Activated CD4-positive, alpha-beta T cell treated with anti-CD3 and anti-CD28 coated beads, Interleukin-10, Interleukin-2, amounts not matched to agents 100 ng/mL and 50 ng/mL, durations not matched to agents 16 hours and 8 hours (primary cell): Measurements from ENCODE around the gene CHMP6.
A peak's percentile ranks its signal among the peaks of the same experiment; 100 is the strongest.

Experiments
- DNase-seq: peaks from one replicate; pipeline ENCODE4 v3.0.0-alpha.2; 2020

The CHMP6 gene

DNA sequence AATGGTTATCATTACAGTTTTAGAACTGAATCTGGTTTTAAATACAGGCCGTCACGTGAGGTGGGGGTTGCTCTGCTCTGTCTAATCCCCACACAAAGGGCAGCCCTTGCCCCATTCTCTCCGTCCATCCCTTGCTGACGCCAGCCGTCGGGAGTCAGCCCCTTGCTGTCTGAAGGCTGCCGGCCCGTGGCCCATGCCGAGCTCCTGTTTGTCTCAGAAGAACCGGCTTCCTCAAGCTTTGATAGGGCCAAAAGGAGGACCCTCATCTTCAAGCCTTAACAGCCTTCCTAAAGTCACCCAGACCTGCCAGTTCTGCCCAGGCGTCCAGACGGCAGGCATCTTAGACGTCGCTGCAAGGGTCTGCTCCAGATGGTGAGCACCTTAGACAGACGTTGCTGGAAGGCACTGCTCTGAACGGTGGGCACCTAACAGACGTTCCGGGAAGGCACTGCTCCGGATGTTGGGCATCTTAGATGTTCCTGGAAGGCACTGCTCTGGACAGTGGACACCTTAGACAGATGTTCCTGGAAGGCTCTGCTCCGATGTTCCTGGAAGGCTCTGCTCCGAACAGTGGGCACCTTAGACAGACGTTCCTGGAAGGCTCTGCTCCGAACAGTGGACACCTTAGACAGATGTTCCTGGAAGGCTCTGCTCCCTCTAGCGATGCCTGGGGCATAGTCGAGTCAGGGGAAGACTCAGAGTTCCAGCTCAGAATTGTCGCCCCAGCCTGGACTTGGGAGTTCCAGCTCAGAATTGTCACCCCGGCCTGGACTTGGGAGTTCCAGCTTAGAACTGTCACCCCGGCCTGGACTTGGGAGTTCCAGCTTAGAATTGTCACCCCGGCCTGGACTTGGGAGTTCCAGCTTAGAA lies 35.1 kb upstream of the CHMP6 start:
- no peak for DNase-seq

DNA sequence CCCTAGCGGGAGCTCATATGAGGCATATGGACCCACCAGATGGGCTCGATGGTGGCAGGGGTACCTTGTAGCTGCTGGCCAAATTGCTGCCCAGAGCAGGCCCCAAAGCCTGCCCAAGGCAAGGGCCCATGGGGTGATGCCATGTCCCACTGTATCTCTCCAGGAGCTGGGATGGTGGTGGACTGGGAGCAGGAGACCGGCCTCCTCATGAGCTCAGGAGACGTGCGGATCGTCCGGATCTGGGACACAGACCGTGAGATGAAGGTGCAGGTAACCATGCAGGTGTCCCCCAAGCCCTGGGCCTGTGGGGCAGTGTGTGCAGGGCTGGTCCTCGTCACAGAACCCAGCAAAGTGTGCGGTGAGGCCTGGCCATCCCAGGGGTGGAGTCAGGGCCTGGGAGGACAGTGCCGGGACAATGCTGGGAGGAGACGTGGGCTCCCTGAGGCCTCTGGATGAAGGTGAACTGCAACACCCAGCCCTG lies 34.1 kb upstream of the CHMP6 start:
- no peak for DNase-seq

DNA sequence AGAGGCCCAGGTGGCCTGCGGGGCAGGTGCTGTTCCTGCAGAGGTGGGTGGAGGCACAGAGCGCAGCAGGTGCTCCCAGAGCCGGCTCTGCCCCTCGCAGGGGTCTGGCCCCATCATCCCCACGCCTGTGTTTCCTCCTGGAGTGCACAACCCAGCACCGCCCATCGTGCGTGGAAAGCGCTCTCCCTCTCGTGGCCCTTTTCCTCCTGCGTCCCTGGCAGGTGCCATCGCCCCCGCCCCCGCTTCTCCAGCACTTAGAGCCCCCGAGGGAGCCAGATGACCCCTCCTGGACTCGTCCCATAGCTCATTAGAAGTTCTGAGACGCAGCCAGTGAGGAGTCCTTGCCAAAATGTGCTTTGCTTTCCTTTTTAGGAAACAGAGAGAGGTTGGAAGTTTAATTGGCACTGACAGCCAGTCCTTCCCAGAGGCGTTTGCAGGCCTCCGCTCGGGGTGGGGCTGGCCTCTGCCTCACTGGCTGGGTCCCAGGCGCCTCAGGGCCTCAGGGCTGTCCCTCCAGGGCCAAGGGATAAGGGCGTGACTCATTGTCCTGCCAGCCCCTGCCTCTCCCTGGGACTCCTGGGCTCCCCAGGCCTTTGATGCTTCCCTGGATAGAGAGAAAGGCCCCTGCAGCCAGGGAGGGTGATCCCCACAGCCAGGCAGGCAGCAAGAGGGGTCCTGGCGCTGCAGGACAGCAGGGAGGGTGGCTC lies 32.2 kb upstream of the CHMP6 start:
- DNase-seq, result no peak

DNA sequence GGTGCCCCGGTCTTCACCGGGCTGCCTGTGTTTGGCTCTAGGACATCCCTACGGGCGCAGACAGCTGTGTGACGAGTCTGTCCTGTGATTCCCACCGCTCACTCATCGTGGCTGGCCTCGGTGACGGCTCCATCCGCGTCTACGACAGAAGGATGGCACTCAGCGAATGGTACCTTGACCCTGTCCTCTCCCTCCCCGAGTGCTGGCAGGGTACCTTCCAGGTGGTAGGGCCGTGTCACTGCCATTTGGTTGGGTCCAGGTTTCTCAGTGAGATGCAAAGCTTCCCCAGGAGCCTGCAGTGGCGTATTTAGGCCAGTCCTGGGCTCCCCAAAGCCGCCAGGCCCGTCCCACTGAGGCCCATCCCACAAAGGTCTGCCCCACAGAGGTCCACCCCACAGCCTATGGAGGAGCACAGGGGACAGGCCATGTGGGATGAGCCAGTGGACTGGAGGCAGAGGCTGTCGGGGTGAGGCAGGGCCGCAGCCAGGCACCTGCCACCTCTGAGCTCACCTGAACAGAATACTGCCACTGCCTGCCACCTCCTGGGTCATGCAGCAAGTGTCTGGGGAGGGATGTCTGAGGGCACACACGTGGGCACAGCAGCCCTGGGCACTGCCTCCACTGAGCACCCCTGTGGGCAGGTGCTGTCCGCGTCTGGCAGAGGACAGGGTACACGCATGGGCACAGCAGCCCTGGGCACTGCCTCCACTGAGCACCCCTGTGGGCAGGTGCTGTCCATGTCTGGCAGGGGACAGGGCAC lies 31.4 kb upstream of the CHMP6 start:
- DNase-seq, result no peak

DNA sequence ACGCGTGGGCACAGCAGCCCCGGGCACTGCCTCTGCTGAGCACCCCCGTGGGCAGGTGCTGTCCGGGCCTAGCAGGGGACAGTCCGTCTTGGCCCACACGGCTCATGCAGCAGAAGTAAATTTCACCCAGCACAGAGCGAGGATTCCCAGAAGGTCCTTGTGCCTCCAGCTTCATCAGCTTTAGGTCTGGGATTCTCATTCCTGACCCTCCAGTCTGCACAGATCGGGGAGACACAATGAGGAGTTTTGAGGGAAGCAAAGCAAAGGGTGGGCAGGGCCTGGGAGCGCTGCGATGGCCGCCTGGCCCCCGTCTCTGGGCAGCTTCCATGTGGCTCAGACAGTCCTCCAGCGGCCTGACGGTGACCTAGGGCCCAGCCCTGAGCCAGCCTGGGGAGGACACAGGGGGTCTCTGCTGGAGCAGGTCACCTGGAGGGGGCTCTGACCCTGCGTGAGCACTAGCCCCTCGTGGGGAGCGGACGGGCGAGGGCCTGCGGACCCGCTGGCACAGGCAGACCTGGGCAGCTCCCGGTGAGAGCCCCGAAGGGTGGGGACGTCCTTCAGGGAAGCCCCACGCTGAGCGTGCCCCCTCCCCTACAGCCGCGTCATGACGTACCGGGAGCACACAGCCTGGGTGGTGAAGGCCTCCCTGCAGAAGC lies 30.7 kb upstream of the CHMP6 start:
- no peak for DNase-seq

DNA sequence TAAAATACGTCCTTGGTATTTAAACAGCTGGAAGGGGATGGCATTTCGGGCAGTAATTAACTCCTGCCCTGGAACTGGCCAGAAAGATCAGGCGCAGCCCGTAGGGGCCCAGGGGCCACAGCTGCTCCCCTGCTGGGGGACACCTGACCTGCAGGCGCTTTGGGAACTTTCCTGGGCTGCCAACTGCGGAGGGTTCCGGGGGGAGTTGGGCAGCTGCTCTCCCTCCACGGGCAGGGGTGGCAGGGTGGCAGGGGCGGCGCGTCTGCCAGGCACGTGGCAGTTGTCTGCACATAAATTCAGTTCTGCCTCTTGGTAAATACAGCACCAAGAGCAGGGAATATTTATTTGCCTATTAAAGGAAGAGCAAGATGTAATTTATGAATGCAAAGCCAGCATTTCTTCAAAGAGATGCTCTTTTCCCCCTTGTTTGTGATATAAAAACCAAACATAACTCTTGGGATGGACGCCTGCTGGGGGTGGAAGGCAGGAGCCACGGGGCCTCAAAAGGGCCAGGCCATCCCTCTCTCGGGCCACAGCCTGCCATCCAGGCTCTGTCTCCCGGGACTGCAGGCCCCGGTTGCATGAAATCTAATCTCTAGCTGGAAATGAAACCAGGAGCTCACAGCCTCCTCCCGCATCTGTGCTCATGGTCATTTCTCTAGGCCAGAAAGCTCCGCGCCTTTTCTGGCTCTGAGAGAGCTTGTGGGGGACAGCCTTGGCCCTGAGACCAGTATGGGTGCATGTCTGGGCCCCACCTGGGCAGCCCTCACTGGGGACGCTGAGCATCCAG lies 29.9 kb upstream of the CHMP6 start:
- DNase-seq, result no peak

DNA sequence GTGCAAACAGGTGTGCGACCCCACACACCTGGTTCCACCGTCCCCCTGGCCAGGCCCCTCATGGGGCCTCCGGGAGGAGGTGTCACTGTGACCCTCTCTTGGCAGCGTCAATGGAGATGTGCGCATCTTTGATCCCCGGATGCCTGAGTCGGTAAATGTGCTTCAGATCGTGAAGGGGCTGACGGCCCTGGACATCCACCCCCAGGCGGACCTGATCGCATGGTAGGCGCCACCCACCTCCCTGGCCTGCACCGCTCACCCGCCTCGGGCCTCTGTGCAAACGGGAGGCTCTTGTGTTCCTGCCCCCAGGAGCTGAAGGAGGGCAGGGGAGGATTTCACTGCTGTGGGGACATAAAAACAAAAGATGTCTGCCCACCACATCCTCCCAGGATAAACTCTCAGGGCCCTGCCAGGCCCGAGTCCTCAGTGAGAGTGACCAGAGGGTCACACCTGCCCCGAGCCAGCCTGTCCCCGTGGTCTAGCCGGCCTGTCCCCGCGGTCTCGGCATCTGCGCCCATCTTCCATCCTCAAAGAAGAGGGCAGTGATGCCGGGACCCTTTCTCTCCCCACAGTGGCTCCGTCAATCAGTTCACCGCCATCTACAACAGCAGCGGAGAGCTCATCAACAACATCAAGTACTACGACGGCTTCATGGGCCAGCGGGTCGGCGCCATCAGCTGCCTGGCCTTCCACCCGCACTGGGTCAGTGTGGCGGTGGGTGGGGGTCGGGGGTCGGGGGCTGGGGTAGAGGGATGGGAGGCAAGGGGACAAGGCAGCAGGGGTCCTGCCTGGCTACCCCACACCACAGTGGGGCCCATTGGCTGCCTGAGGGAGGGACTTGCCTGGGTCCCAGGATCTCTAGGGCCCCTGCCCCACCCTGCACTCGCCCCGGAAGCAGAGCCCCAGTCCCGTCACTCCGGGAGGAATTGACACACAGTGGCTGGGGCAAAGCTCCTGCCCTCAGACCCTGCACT lies 29.0 kb upstream of the CHMP6 start:
- DNase-seq, result no peak

DNA sequence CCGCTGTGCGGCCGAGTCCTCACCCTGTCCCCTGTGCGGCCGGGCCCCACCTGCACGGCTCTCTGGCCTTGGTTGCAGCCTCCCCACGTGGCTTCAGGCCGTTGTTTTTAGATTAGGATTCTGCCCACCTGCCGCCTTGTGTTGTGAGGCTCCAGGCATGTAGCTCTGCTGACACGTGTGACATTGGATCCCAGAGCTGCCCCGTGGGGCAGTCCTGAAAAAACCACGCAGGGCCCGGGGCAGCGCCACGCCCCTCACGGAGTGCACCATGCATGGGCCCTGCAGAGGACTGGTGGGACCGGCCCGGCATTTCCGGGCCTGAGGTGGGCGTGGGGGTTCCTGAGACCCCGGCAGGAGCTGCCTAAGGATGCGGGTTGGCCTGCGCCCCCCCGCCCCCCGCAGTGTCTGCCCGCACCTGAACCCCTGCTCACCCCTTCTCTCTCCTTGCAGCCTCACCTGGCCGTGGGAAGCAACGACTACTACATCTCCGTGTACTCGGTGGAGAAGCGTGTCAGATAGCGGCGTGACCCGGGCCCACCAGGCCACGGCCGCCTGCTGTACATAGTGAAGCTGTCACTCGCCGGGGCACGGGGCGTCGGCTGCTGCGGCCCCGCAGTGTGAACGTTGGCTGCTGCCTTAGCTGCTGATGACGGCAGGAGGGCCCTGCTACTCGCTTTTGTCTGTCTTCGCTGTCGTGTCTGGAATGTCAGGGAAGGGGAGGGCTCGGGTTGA lies 27.7 kb upstream of the CHMP6 start:
- no peak for DNase-seq

DNA sequence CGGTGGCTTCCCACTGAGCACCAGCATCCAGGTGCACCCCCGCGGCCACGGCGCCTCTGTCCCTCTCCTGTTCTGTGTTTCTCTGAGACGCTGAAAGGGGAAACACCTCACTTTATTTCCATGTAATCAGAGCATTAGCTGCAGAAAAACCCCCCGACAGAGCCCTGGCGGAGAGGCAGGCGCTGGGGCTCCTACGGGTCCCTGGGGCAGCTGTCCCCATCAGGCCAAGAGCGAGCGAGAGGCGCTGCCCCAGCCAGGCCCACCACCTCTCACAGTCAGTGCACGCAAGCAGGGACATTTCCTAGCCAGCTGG lies 27.1 kb upstream of the CHMP6 start:
- no peak for DNase-seq

DNA sequence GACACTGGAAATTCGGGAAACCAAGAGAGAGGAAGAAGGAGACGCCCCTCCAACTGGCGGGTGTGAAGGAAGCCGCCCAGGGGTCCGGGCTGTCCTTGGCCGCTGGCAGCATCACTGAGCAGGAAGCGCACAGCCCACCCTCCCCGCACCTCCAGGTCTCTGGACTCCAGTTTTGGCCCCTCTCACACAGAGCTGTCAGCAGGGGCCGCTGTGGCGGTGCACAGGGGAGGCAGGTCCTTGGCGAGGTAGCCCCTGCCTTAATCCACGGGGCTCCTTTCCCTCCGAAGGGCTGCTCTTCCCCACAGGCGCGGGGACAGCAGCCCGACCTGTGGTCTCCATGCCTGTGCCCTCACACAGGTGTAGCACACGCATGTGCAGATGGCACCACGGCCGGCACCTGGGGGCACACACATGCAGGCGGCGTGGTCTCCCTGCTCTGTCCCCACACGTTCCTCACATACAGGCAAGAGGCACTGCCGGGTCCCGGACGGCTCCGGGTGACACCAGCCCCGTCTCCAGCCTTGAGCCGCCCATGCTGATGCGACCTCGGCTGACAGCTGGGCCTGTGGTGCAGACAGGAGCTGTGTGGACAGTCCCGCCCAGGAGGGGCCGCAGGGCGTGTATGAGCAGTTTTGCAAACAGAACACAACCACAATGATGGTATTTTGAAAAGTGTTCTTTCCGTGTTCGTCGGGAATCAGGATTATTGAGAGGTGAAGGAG lies 26.6 kb upstream of the CHMP6 start:
- DNase-seq, result no peak

DNA sequence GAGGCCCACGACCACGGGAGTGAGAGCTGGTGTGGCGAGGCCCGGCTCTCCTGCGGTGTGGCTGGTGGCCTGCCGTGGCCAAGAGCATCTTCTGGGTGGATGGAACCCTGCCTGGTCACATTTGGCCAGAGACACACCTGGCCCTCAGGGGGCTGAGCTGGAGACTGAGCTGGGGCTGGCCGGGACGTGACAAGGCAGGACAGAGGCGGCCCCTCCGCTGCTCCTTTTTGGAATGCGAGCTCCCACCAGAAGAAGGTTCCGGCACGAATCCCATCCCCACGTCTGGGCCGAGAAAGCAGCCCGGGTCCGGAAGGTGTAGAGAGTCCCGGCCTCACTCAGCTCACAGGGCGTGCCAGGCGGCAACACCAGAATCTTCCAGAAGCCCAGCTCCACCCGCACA lies 26.0 kb upstream of the CHMP6 start:
- no peak for DNase-seq

DNA sequence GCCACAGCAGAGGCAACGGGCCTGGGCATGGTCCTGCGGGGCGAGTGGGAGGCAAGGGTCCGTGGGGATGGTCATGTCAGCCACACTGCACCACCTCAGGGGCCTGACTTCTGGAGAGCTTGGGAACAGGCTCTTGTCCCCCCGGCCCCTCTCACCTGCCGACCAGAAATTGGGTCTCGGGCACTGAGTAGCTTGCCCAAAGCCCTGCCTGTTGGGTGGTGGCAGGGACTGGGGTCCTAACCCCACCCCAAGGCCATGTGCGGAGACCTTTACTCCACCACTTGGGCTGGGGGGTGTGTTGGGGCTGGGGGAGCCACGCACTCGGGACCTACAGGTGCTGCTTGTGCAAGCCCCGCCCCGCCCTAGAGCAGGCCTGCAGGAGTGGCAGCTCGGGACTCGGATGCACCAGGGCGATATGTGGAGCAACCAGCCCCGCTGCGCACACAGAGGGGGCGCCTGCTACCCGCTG lies 24.2 kb upstream of the CHMP6 start:
- no peak for DNase-seq

DNA sequence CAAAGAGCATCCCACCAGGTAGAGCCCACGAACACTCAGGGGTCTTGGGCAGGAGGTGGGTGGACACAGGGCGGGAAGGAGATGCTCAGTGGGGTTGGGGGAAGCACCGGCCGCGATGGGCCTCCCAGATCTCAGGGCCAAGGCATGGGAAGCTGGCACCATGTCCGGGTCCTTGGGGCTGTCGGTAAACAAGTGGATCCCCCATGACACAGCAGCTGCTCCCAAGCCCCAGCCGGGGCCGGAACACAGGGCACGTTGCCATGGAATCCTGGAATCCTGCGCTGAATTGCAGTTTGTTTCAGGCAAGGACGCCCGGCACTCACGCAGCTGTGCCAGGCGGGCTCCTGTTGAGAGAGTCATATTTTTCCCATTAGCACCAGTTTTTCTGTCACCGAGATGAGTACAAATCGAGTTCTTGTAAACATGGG lies 23.0 kb upstream of the CHMP6 start:
- no peak for DNase-seq

DNA sequence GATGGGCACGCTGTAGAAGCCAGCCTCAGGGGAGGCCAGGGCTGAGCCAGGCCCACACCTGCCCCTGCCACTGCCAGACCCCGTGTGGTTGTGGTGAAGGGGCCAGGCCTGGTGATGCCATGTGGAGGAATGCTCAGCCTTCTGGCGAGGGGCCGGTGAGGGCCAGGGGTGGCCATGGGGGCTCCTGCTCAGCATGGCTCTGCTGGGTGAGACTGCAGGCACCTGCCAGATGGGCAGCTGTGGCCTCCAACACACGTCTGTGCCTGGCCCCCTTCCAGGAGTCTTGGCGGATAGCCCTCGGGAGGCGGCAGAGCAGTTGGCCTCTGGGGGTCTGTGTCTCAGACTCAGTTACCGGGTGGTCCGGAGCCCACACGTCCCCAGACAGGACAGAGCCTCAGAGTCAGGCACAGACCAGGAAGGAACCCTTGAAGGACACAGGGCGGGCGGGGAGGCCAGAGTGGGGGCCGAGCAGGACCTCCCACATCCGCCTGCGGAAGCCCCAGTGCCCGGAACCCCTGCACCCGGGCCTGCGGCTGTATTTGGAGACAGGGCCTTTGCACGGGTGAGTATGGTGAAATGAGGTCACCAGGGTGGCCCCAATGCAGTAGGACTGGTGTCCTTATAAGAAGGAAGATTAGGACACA lies 22.5 kb upstream of the CHMP6 start:
- DNase-seq, result no peak

DNA sequence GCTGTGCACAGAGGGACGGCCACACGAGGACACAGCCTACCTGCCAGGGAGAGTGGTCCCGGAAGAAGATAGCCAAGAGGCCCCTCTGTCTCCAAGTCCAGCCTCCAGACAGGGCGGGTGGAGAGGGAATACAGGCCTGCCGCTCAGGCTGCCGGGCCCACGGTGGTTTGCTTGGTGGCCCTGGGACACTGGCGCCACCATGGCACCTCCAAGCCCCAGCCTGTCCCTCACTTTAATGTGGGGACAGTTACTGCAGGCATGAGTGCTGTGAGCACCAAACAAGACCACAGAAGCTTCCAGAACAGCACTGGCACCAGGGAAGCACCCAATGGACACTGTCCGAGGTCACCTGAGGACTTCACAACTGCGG lies 22.0 kb upstream of the CHMP6 start:
- DNase-seq, result no peak

DNA sequence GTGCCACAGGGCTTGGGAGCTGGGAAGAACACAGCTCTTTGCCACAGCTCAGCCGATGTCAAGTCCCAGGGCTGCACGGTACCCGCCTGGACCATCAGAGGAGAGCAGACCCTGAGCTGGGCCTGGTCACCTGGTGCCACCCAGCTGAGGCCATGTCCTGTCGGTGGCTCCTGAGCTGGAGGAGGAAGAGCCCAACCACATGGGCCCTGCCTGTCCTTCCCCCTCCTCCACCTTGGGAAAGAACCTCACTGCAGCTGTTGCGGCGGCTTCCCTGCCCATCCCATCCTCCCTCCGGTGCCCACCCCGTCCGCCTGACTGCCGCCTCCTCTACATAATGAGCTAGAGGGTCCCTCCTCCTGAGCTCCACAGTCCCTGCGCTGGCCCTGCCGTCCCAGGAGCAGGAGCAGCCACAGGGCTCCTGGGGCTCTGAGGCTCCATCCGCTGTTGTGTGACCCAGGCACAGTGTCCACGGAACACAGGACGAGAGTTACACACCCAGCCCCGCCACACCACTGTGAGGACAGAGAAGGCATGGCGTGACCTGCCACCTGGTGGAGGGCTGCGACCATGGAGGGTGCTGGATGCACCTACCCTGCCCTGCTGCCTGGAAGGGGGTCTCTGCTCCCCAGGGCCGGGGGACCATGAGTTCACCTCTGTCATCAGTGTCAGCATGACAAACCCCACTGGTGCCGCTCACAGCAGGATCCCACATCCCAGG lies 21.4 kb upstream of the CHMP6 start:
- peak; percentile 54 for DNase-seq

DNA sequence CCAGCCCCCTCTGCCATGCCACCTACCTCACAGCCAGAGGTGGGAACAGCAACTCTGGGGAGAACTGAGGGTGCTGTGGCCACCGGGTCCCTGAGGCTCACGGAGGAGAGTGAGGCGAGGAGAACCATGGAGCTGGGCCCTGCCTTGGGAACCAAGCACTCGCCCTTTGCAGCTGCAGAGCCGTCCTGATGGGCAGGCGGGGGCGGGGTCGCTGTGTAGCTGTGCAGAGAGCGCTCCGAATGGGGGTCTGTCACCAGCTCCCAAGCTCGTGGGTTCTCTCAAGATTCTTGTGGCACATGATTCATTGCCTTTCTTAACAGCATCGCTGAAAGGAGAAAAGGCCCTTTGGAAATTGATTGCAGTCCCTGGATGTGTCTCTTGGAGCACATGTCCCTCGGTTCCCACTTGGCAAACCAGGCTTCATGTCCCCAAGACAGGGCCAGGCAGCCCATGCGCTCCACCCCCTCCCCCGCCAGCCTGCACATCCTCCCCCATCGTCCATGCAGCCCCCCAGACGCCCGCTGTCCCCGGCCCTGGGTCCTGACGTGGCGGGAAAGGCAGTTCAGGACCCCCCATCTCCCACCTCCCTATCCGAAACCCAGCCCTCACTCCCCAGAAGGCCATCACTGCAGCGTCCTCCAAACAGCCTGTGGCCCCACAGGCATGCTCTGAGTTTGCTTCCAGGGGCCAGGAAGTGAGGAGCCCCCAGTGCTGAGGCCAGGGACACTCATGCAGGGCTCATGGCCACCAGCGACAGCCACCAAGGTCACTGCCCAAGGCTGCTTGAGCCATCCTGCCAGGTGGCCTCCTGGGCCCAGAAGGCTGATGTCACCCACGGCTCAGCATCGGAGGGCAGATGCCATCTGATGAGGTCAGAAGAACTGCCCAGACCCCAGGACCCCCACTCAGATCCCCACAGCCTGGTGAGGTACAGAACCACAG lies 20.6 kb upstream of the CHMP6 start:
- no peak for DNase-seq
